ENCODE data around the gene NFE2L3. TPM values are rescaled to one million over a fixed set of nuclear protein-coding genes. Genes with fewer than 3 reads are reported as not detected.
A peak's percentile ranks its signal among the peaks of the same experiment; 100 is the strongest.
"Not testable (repeated sequence)": the region's sequence is repeated elsewhere in the genome, so short reads cannot be mapped to it uniquely, and the experiment has no call there.

The NFE2L3 gene
- total RNA-seq, 1 experiment from 2014 or later, result 236 TPM

DNA sequence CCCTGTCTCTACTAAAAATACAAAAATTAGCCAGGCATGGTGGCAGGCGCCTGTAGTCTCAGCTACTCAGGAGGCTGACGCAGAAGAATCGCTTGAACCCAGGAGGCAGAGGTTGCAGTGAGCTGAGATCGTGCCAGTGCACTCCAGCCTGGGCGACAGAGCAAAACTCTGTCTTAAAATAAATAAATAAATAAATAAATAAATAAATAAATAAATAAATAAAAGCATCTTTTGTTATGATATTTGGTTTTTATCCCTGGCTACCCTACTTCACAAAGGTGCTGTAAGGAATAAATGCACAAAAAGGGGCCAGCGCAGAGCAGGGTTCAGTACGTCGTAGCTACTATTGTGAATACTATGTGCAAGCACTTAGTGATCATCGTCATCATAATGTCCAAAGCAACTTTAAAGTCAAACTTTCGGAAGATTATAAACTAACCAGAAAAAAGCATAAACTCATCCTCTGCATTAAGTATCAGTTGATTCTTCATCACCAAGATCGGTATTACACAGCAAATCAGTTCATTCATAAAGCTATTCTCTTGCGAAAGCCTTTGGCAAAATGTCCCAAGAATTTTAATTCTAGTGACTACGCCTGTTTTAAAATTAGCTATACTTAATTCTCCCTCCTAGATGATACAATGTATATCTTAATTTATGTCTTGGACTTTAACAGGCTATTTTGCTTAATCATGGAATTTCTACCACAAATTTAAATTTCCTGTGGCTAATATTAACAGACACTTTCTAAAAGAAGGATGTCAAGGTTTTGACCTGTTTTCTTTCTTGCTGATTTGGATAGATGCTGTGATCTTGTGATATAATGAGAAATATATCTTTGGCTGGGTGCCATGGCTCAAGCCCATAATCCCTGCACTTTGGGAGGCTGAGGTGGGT lies 7.6 kb upstream of the NFE2L3 start:
- in situ Hi-C loops (cut with HindIII; ENCODE audit: low sequenced_read_pairs), result no loop called here
- no peak for DNase-seq (ENCODE audit: low spot score)

DNA sequence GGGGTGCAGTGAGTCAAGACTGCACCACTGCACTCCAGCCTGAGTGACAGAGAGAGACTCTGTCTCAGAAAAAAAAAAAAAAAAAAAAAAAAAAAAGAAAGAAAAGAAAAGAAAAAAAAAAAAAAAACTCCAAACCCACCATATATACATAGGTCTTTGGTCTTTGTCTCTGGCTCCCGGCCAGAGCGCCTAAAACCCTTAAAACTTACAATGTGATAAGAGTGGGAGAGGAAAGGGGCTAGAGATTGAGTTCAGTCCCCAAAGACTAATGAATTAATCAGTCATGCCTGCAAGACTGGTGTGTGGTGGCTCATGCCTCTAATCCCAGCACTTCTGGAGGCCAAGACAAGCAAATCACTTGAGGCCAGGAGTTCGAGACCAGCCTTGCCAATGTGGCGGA lies 6.8 kb upstream of the NFE2L3 start:
- in situ Hi-C loops (cut with HindIII; ENCODE audit: low sequenced_read_pairs), result no loop called here
- DNase-seq (ENCODE audit: low spot score), result no peak

DNA sequence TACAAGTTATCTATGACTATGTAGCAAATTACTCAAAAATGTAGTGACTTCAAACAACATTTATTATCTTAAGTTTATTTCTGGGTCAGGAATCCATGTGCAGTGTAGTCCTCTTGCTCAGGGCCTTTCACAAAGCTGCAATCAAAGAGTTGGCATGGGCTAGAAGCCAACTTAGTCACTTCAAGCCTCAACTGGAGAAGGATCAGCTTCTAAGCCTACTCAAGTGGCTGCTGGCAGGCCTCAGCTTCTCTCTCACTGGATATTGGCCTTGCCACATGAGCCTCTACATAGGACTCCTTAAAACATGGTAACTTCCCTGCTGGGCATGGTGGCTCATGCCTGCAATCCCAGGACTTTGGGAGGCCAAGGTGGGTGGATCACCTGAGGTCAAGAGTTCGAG lies 5.0 kb upstream of the NFE2L3 start:
- DNase-seq (ENCODE audit: low spot score), result no peak
- in situ Hi-C loops (cut with HindIII; ENCODE audit: low sequenced_read_pairs), result no loop called here

DNA sequence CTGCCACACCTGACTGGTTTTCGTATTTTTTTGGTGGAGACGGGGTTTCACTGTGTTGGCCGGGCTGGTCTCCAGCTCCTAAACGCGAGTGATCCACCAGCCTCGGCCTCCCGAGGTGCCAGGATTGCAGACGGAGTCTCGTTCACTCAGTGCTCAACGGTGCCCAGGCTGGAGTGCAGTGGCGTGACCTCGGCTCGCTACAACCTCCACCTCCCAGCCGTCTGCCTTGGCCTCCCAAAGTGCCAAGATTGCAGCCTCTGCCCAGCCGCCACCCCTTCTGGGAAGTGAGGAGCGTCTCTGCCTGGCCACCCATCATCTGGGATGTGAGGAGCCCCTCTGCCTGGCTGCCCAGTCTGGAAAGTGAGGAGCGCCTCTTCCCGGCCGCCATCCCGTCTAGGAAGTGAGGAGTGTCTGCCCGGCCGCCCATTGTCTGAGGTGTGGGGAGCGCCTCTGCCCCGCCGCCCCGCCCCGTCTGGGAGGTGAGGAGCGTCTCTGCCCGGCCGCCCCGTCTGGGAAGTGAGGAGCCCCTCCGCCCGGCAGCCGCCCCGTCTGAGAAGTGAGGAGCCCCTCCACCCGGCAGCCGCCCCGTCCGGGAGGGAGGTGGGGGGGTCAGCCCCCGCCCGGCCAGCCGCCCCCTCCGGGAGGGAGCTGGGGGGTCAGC lies 4.2 kb upstream of the NFE2L3 start:
- in situ Hi-C loops (cut with HindIII; ENCODE audit: low sequenced_read_pairs); DNase-seq (ENCODE audit: low spot score): not testable (repeated sequence)

DNA sequence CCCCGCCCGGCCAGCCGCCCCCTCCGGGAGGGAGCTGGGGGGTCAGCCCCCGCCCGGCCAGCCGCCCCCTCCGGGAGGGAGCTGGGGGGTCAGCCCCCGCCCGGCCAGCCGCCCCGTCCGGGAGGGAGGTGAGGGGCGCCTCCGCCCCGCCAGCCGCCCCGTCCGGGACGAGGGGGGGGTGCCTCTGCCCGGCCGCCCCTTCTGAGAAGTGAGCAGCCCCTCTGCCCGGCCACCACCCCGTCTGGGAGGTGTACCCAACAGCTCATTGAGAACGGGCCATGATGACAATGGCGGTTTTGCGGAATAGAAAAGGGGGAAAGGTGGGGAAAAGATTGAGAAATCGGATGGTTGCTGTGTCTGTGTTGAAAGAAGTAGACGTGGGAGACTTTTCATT lies 3.7 kb upstream of the NFE2L3 start:
- DNase-seq (ENCODE audit: low spot score); in situ Hi-C loops (cut with HindIII; ENCODE audit: low sequenced_read_pairs): not testable (repeated sequence)

DNA sequence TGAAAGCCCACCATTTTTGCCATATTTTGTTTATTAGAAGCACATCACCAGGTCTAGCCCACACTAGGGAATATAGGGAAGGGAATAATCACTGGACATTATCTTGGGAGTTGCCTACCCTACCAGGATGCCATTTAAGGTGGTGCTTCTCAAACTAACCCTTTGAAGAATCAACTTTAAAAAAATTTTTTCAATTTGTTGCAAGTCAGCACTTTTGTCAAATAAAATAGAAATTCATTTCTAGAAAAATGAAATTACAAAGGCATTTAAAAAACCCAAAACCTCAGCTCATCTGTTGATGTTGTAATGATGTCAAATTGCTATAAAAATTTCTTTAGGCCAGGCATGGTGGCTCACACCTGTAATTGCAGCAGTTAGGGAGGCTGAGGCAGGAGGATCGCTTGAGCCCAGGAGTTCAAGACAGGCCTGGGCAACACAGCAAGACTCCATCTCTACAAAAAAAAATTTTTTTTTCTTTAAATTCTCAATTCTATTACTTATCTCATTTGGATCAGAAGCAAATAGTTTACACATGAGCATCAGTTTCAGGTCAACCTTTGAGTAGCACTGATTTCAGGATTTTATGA lies 2.5 kb upstream of the NFE2L3 start:
- in situ Hi-C loops (cut with HindIII; ENCODE audit: low sequenced_read_pairs), result no loop called here
- no peak for DNase-seq (ENCODE audit: low spot score)

DNA sequence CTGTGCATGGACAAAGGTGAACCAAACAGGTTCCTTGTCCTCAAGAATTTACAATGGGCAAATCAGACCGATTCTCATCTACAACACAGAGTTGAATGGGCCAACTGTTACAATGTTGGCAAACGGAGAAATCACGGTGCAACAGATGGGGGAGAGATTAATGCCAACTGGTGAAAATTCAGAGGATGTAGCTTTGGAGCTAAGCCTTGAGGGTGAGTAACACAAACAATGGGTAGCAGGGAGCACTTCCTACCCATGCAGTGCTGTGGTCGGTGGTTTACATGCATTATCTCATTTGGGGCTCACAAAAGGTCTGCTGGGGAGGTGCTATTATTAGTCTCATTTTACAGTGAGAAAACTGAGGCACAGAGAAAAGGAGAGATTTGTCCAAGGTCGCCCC lies 902 bp upstream of the NFE2L3 start:
- in situ Hi-C loops (cut with HindIII; ENCODE audit: low sequenced_read_pairs), result no loop called here
- DNase-seq (ENCODE audit: low spot score), result peak; percentile 89

DNA sequence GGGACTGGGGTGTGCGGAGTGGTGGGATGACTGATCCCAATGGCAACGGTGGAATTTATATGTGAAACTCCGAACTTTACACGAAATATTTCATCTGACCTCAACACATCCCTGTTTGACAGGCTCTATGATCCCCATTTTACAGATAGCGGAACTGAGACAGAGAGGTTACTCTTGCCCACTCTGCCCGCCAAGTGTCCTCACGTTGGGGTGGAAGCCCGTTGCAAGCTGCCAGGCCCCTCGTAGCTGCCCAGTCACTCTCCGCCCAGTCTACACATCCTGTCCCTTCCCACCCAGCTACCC lies 397 bp upstream of the NFE2L3 start:
- DNase-seq (ENCODE audit: low spot score), result no peak
- in situ Hi-C loops (cut with HindIII; ENCODE audit: low sequenced_read_pairs), result no loop called here

DNA sequence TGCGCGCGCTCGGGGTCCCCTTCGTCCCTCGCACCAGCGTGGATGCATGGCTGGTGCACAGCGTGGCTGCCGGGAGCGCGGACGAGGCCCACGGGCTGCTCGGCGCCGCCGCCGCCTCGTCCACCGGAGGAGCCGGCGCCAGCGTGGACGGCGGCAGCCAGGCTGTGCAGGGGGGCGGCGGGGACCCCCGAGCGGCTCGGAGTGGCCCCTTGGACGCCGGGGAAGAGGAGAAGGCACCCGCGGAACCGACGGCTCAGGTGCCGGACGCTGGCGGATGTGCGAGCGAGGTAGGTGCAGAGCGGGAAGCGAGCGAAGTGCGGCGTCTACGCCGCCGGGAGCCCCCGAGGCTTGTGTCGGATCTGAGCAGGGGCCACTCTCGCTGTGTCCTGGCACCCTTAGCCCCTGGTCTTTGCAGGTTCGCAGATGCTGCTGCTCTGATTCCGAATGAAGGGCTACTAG lies 813 bp downstream of the NFE2L3 start:
- in situ Hi-C loops (cut with HindIII; ENCODE audit: low sequenced_read_pairs), result not testable (repeated sequence)

DNA sequence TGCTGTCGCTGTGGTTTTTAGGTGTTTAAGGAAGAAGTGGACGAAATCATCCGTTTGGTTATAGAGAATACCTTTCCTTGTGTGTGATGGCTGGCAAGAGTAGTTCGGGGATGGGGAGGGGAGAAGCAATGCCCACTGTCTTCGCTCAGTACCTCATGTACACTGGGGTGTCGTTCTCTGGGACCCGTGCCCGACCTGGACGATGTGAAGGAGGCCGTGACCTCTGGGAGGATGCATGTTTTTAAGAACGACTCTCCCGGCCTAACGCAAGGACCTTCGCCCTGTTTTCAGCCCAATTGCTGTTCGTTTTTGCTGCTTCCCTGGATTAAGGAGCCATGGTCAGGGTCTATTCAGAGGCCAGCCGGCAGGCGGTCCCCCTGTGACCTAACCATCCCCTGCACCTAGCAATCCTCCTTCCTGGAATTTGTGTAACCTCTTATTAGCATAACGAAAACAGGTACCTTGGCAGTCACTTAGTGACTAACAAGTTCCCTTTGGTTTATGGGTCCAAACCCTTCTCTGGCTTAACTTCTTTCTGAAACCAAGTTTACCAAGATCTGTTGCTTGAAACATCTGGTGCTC lies 1.3 kb downstream of the NFE2L3 start:
- DNase-seq (ENCODE audit: low spot score), result peak; percentile 12
- in situ Hi-C loops (cut with HindIII; ENCODE audit: low sequenced_read_pairs), result no loop called here

More for the DNA sequence above, 813 bp downstream of the NFE2L3 start:
- DNase-seq (ENCODE audit: low spot score), result not testable (repeated sequence)

DNA sequence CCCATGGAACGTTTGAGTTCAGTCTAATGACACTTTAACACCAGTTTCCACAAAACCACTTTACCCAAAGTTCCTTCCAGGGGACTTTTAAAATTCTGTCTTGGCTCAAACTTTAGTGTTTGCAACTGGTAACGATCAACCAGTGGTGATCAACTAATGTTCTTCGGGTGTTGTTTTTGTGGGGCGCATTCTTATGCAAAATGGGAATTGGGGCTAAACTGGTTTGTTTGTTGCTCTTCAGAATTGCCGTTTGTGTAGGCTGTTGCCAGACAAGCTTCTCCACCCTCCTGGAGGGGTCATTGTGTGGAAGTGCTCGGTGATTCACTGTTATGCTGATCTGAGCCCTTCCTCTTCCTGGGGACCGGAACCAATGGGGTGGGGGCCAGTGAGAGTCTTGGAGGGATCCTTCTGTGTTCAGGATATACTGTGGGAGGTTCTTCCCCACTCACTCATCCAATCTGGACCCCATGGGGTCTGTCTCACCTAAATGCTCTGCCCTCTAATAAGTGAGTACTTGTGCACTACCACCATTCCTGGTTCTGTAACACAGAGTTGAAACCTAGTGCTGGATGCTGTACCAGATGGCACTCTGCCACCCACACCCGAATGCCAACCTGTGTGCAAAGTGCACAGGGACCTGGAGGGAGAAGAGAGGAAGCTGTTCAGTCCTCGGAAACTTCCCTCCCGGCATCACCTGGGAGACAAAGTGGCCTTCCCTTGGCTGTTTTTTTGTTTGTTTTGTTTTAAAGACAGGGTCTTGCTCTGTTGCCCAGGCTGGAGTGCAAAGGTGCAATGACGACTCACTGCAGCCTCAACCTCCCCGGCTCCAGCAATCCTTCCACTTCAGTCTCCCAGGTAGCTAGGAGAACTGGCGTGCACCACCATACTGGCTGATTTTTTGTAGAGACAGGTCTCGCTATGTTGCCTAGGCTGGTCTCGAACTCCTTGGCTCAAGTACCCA lies 2.1 kb downstream of the NFE2L3 start:
- in situ Hi-C loops (cut with HindIII; ENCODE audit: low sequenced_read_pairs), result no loop called here
- DNase-seq (ENCODE audit: low spot score), result peak; percentile 24

DNA sequence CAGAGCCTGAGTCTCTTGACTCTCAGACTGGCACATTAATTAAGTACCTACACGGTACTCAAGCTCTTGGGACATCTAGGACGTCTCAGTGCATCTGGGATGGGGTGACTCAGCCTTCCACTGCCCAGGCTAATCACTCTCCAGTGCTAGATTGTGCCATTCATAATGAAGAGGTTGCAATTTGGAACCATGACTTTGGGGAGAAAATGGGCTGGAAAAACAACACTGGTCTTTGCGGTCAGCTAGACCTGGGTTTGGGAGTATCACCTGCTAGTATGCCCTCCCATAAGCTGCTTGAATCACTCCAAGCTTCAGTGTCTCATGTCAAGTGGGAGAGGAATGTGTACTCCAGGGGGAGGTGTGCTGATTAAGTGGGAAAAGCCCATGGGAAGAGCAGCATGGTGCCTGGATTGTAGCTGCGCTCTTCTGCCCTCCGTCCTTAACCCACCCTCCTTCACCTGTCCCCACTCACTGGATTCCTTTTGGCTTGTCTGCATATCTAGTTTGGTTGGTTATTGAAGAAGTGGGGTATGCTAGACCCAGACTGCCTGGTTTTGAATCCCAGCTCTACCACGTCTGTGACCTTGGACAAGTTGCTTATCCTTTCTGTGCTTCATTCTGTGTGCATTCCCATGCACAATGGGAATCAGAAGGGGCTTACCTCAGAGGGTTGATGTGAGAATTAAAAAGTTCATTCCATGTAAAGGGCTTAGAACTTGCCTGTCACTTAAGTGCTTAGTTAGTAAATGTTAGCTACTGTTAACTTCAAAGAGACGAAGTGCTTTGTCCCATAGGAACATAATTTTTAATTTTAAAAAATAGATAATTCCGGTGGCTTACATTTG lies 3.8 kb downstream of the NFE2L3 start:
- DNase-seq (ENCODE audit: low spot score), result no peak

DNA sequence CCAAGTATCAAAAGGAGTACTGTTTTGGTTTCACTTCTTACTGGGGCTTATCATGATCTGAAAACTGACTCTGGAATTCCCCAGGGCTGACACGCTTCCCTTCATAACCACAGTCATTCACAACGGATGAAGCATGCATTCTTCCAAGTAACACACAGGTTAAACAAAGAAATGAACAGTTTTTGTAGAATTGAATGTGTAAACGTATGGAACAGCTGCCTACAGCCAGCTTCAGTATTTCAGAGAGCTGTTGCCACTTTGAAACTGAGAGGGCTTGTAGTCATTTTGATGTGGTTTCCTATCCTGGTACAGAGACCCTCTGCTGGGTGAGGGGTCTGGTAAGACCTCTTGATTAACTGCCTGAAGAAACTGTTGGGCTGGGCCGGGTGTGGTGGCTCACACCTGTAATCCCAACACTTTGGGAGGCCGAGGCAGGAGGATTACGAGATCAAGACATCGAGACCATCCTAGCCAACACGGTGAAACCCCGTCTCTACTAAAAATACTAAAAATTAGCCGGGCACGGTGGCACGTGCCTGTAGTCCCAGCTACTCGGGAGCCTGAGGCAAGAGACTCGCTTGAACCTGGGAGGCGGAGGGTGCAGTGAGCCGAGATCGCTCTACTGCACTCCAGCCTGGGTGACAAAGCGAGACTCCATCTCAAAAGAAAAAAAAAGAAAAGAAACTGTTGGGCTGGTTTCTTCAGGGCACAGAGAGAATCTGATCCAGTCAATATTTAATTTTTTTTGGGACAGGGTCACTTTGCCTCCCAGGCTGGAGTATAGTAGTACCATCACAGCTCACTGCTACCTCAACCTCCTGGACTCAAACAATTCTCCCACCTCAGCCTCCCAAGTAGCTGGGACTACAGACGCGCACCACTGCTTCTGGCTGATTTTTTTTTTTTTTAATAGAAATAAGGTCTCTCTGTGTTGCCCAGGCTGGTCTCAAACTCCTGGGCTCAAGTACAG lies 4.7 kb downstream of the NFE2L3 start:
- in situ Hi-C loops (cut with HindIII; ENCODE audit: low sequenced_read_pairs), result no loop called here
- no peak for DNase-seq (ENCODE audit: low spot score)

More for the DNA sequence above, 3.8 kb downstream of the NFE2L3 start:
- in situ Hi-C loops (cut with HindIII; ENCODE audit: low sequenced_read_pairs), result no loop called here

DNA sequence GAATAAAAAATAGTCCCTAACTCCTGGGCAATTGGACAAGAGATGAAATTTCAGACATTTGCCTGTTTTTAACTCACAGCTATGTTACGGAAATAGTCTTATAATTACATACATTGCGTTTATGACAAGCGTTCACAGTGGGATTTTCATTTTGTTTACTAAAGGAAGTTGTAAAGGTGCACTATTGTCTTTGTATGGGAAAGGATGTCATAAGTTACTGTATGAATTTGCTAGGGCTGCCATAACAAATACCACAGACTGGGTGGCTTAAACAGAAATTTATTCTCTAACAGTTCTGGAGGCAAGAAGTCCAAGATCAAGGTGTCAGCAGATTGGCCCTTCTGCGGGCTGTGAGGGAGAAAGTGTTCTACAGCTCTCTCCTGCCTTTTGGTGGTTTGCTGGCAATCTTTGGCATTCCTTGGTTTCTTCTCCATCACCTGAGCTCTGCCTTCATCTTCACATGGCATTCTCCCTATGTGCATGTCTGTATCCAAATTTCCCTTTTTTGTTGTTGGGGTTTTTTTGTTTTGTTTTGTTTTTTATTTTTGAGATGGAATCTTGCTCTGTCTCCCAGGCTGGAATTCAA lies 5.6 kb downstream of the NFE2L3 start:
- DNase-seq (ENCODE audit: low spot score), result no peak
- in situ Hi-C loops (cut with HindIII; ENCODE audit: low sequenced_read_pairs), result no loop called here

DNA sequence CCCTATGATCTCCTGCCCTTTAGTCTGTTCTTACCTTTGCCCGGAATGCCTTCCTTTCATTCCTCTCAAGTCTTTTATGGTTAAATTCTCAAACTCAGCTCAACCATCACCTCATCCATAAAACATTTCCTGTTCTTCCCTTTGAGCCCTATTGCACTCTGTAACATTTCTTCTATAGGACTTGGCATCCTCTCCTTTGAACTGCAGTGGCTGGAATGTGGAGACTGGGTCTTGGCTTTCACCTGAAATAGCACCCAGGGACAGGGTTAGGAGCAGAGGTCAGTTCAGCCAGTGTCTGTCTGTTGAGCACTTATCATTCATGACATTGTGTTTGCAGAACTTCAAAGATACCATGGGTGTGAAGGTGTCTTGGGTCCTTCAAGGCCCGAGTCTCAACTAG lies 7.2 kb downstream of the NFE2L3 start:
- in situ Hi-C loops (cut with HindIII; ENCODE audit: low sequenced_read_pairs), result no loop called here
- DNase-seq (ENCODE audit: low spot score), result no peak

DNA sequence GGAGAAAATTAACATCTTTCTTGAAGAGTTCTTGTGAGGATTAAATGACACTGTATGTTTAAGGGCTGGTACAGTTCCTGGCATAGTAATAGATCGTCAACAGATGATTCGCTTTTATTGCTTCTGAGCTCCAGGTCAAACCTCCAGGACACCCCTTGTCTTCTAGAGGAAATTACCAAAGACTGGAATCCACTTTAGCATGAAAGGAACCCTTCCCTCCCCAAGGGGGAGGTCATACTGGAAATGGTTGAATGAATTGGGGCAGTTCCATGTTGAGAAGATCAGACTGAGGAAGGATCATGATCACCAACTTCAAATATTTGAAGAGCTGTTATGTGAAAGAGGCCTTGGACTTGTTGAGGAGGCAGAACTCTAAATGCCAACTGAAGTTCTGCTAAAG lies 8.9 kb downstream of the NFE2L3 start:
- in situ Hi-C loops (cut with HindIII; ENCODE audit: low sequenced_read_pairs), result no loop called here
- no peak for DNase-seq (ENCODE audit: low spot score)

DNA sequence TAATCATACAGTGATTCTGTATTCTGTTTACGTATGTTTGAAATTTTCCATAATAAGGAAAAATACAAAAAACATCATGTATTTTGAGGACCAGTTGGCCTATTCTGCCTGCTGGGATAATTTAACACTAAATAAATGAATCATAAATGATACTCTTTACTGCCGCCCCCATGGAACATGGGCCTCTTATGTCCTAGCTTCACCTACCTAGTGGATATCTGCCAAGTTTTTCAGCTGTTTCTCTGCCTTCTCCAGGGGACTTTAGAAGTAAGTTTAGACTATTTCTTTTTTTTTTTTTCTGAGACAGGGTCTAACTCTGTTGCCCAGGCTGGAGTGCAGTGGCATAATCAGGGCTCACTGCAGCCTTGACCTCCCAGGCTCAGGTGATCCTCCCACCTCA lies 10.4 kb downstream of the NFE2L3 start:
- in situ Hi-C loops (cut with HindIII; ENCODE audit: low sequenced_read_pairs), result no loop called here
- no peak for DNase-seq (ENCODE audit: low spot score)
